HL-60 (cell line): ENCODE results near the gene TRIO.

Experiments used
- POLR2AphosphoS5 ChIP-seq: IDR thresholded peaks from 2 replicates; pipeline ENCODE4 v1.6.1; 2012; ENCODE audit warnings: low read depth
- TF ChIP-seq, protein P1 (sequence below): IDR thresholded peaks from one replicate; pipeline ENCODE4 v1.5.1; 2011; ENCODE audit warnings: low read length, control low read depth, inconsistent platforms; ENCODE audit not compliant: insufficient read depth

DNA sequence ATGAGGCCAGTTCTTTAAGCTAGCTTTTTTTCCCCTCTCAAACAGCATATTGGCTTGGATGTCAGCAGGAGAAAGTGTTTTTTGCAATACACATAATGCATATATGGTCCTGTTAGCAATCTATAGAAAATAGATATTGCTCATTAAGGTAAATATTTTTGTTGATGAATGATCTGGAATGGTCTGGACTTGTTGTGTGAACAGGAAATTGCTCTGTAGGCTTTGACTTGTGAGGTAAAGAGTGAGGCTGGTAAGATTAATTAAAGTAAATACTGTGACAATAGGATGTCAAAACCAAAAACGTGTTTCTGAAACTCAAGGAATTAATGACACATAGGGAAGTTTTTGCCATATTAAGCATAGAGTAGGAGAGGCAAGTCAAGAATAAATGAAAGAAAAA, 176.0 kb downstream of the TRIO start:
- TF ChIP-seq, protein P1, sequence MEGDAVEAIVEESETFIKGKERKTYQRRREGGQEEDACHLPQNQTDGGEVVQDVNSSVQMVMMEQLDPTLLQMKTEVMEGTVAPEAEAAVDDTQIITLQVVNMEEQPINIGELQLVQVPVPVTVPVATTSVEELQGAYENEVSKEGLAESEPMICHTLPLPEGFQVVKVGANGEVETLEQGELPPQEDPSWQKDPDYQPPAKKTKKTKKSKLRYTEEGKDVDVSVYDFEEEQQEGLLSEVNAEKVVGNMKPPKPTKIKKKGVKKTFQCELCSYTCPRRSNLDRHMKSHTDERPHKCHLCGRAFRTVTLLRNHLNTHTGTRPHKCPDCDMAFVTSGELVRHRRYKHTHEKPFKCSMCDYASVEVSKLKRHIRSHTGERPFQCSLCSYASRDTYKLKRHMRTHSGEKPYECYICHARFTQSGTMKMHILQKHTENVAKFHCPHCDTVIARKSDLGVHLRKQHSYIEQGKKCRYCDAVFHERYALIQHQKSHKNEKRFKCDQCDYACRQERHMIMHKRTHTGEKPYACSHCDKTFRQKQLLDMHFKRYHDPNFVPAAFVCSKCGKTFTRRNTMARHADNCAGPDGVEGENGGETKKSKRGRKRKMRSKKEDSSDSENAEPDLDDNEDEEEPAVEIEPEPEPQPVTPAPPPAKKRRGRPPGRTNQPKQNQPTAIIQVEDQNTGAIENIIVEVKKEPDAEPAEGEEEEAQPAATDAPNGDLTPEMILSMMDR: no peak
- TF ChIP-seq POLR2AphosphoS5: no peak
